Pancreas (tissue), 10 donors: Measurements from ENCODE around the gene LRFN2. TPM values are rescaled to one million over a fixed set of nuclear protein-coding genes. Genes with fewer than 3 reads are reported as not detected.

Experiments
- ATAC-seq, 4 donors: fragments of 200-7000 bp; cut with Tn5 transposase; one replicate each; pipeline versions ENCODE4 v1.8.0 to v1.9.1; 2020; ENCODE audit warnings: mild to moderate bottlenecking in 4 of 4, moderate library complexity in 4 of 4
- DNase-seq, 6 donors: peaks; one replicate each; pipeline ENCODE4 v3.0.0-alpha.2; 2020
- FAIRE-seq: peaks from 2 replicates; lab custom pipeline; 2012; peaks lifted over from hg19 to GRCh38; lab: Jason Lieb, UNC
- H3K27ac ChIP-seq, 4 donors: fragments of 200-600 bp; sonication (generic); 1 replicate in 3 of 4; 2 replicates in 1 of 4; pipeline versions ENCODE4 v1.5.0 to v1.8.0; 2020
- H3K27me3 ChIP-seq, 4 donors: fragments of 200-600 bp; one replicate each; pipeline ENCODE4 v1.8.0; 2021
- H3K36me3 ChIP-seq, 3 donors: fragments of 200-600 bp; sonication (generic) in 1 of 3; one replicate each; pipeline versions ENCODE4 v1.5.0 to v1.8.0; 2020 to 2021
- H3K4me1 ChIP-seq, 3 donors: fragments of 200-600 bp; one replicate each; pipeline ENCODE4 v1.8.0; 2021
- H3K4me3 ChIP-seq, 4 donors: fragments of 200-600 bp; sonication (generic) in 2 of 4; one replicate each; pipeline versions ENCODE4 v1.5.0 to v1.8.0; 2020 to 2021
- H3K9me3 ChIP-seq, 4 donors: fragments of 200-600 bp; one replicate each; pipeline ENCODE4 v1.8.0; 2021
- CTCF ChIP-seq, 4 donors: fragments of 200-600 bp; sonication (generic) in 3 of 4; IDR thresholded peaks; one replicate each; pipeline versions ENCODE4 v1.5.0 to v1.8.0; 2021; ENCODE audit warnings: antibody characterized with exemption in 4 of 4
- WGBS, 2 donors: extraction: QIAGEN DNeasy Blood & Tissue Kit; methylation state at CpG; one replicate each; pipeline ENCODE4 v1.1.7; 2013; 5-methylcytosine and 5-hydroxymethylcytosine counted together
- intact Hi-C, 3 donors: fragments of 100-400 bp; cut with DNase I; formaldehyde crosslinking; loops; one replicate each; pipeline versions ENCODE4 v1.11.1 to v1.14.2; 2022
- polyA plus RNA-seq, 2 donors: library from polyadenylated mRNA; stranded (reverse); fragments of 200-250 nt; gene quantifications; one replicate each; pipeline ENCODE4 v1.2.3, GENCODE V29; 2013
- total RNA-seq, 6 donors: library from RNA; stranded (reverse); fragmentation: NEBNext Ultra II Directional in 4 of 6; extraction: Animal tissue kit (Norgen Biotek cat#: 25700) in 4 of 6; gene quantifications; one replicate each; pipeline versions ENCODE4 v1.2.1 to v1.2.4, GENCODE V29; 2021 to 2023
- donor health status: healthy with polysubstance abuse.
- donor health status: DM: no; HTN: no; CAD: no; lungs with moderate emphysema.
- donor health status: DM: no; HTN: no; CAD: no.
- donor health status: control.
- donor health status: control.
- donor health status: Bipolar disorder and iron deficiency.
- donor health status: DM: yes; HTN: yes; CAD: no.
- donor health status: DM: no; HTN: no; CAD: no.
- donor health status: DM: no; HTN: no; CAD: no.
- donor health status: DM: yes; HTN: yes; CAD: no.

LRFN2 gene
- total and polyA plus RNA-seq, 8 donors = 0.22 to 1.5 (median 0.54) TPM

- Histone ChIP-seq H3K27ac (no peak overlapping the region), H3K4me1 (peaks cover 5 to 11% (median 7%) of the 10 kb centered on the region in 3 donors), H3K36me3 (no peaks in the 10 kb centered on the region), H3K4me3 (no peak overlapping the region), H3K27me3 (no peaks in the 10 kb centered on the region), H3K9me3 (no peaks in the 10 kb centered on the region)
- FAIRE-seq = no peak
- no peak for TF ChIP-seq CTCF (IDR thresholded peaks at IDR 0.05)
- ATAC-seq = no peak
- DNase-seq = no peak
- WGBS, 2 donors = 81 to 83% methylated on average over 4 of the region's 4 CpGs
- intact Hi-C loops = no loop called here
Measured at GRCh38 chr6:40395698-40396076, 191.5 kb downstream of the LRFN2 start.

GRCh38 chr6:40395066-40395697 is 192.0 kb downstream of the LRFN2 start:
- DNase-seq = peak in 3 of 6 donors; percentile 40 to 71 (median 71)
- H3K4me3 ChIP-seq = no peak overlapping the region
- H3K27me3 ChIP-seq = no peaks in the 10 kb centered on the region
- no peak for TF ChIP-seq CTCF (IDR thresholded peaks at IDR 0.05)
- no peaks in the 10 kb centered on the region for H3K9me3 ChIP-seq
- no peak overlapping the region for H3K27ac ChIP-seq
- intact Hi-C loops = no loop called here
- 55% methylated on average over 5 of the region's 5 CpGs for WGBS, 2 donors
- no peak for FAIRE-seq
- no peaks in the 10 kb centered on the region for H3K36me3 ChIP-seq
- ATAC-seq = peak; percentile 8 to 65 (median 52)
- H3K4me1 ChIP-seq = peaks cover 5 to 11% (median 6%) of the 10 kb centered on the region in 3 donors

- no peak for TF ChIP-seq CTCF (IDR thresholded peaks at IDR 0.05)
- peaks cover 0 to 6% (median 5%) of the 10 kb centered on the region in 3 donors for H3K4me1 ChIP-seq
- no peaks in the 10 kb centered on the region for H3K27me3 ChIP-seq
- DNase-seq (no peak), FAIRE-seq (no peak), ATAC-seq (no peak)
- no peak overlapping the region for H3K27ac ChIP-seq
- WGBS, 2 donors = 90 to 97% methylated on average over 1 of the region's 1 CpG
- no peaks in the 10 kb centered on the region for H3K9me3 ChIP-seq
- H3K4me3 ChIP-seq = no peak overlapping the region
- no peaks in the 10 kb centered on the region for H3K36me3 ChIP-seq
- intact Hi-C loops = no loop called here
Measured at GRCh38 chr6:40394381-40394780, 192.8 kb downstream of the LRFN2 start.

DNA sequence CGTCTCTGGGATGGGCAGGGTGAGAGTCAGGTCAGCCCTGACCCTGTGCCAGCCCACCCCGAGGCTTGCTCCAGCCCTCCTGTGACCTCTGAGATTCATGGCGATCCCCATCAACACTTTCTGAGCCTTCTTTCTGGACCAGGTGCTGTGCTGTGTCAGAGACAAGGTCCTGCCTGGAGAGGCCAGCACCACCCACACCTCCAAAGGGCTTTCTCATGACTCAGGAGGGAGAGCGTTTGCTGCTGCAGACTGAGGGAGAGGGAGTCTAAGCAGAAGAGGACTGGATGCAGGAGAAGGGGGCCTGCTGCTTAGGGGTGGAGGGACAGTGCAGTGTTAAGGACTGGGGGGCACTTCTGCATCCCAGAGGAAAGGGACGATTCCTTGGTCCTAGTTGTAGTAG is 193.5 kb downstream of the LRFN2 start:
- Histone ChIP-seq H3K9me3 (no peaks in the 10 kb centered on the region), H3K4me1 (peaks cover 0 to 6% (median 5%) of the 10 kb centered on the region in 3 donors), H3K27me3 (no peaks in the 10 kb centered on the region), H3K4me3 (no peak overlapping the region), H3K27ac (no peak overlapping the region), H3K36me3 (no peaks in the 10 kb centered on the region)
- ATAC-seq (no peak), DNase-seq (no peak), FAIRE-seq (no peak)
- WGBS, 2 donors = 67 to 85% methylated on average over 4 to 5 of the region's 5 CpGs
- no peak for TF ChIP-seq CTCF (IDR thresholded peaks at IDR 0.05)
- intact Hi-C loops = no loop called here

GRCh38 chr6:40392589-40392988 is 194.6 kb downstream of the LRFN2 start:
- no peaks in the 10 kb centered on the region for H3K9me3 ChIP-seq
- no peak for TF ChIP-seq CTCF (IDR thresholded peaks at IDR 0.05)
- ATAC-seq (no peak), DNase-seq (no peak), FAIRE-seq (no peak)
- H3K36me3 ChIP-seq = no peaks in the 10 kb centered on the region
- WGBS, 2 donors = 94 to 95% methylated on average over 16 of the region's 16 CpGs
- H3K4me3 ChIP-seq = no peak overlapping the region
- intact Hi-C loops = no loop called here
- peaks cover 5 to 7% (median 7%) of the 10 kb centered on the region in 3 donors for H3K4me1 ChIP-seq
- H3K27ac ChIP-seq = no peak overlapping the region
- no peaks in the 10 kb centered on the region for H3K27me3 ChIP-seq
